OCI-LY7 (cell line): ENCODE results near the gene PARVB. TPM values are rescaled to one million over a fixed set of nuclear protein-coding genes. Genes with fewer than 3 reads are reported as not detected.

Experiments used
- BruUV-seq: library from RNA; stranded (reverse); fragments of 400-500 nt; replicated peaks from 2 replicates; lab custom pipeline; 2021; lab: Mats Ljungman, UMichigan
- CTCF ChIA-PET: fragments of 300-600 bp; sonication (Branson Sonifier 250); formaldehyde crosslinking; loops from one replicate; lab custom pipeline; 2022; ENCODE audit warnings: antibody characterized with exemption; ENCODE audit not compliant: unreplicated experiment; lab: Charles Lee
- POLR2A ChIA-PET: fragments of 300-600 bp; sonication (Branson Sonifier 250); formaldehyde crosslinking; loops from one replicate; lab custom pipeline; 2022; ENCODE audit warnings: antibody characterized with exemption; lab: Charles Lee
- DNase-seq: peaks from one replicate; pipeline ENCODE4 v3.0.0-alpha.2; 2015; ENCODE audit warnings: low spot score
- H2AFZ ChIP-seq: fragments of 200-600 bp; sonication (generic), shearing (Covaris generic); 2 replicates; pipeline ENCODE4 v1.6.1; 2014; ENCODE audit warnings: mild to moderate bottlenecking, antibody characterized with exemption, low read length, moderate library complexity
- H3K27ac ChIP-seq: fragments of 200-600 bp; sonication (generic); 2 replicates; pipeline ENCODE4 v1.5.1; 2014; ENCODE audit warnings: mixed run types, low read depth, mild to moderate bottlenecking, moderate library complexity, low read length, inconsistent platforms; ENCODE audit not compliant: poor library complexity, severe bottlenecking
- H3K36me3 ChIP-seq: fragments of 200-600 bp; sonication (generic); 2 replicates; pipeline ENCODE4 v1.6.1; 2014; ENCODE audit warnings: mild to moderate bottlenecking, antibody characterized with exemption, low read length, moderate library complexity, mixed read lengths; ENCODE audit not compliant: insufficient read depth
- H3K4me1 ChIP-seq: fragments of 200-600 bp; sonication (generic); 2 replicates; pipeline ENCODE4 v1.5.1; 2014; ENCODE audit warnings: mild to moderate bottlenecking, low read length; ENCODE audit not compliant: insufficient read depth, poor library complexity, severe bottlenecking
- H3K4me2 ChIP-seq: fragments of 200-600 bp; sonication (generic); 2 replicates; pipeline ENCODE4 v1.6.1; 2014; ENCODE audit warnings: mild to moderate bottlenecking, low read length
- H3K4me3 ChIP-seq: fragments of 200-600 bp; sonication (generic); 2 replicates; pipeline ENCODE4 v1.5.1; 2014; ENCODE audit warnings: mild to moderate bottlenecking, low read depth, low read length; ENCODE audit not compliant: poor library complexity, severe bottlenecking
- H3K79me2 ChIP-seq: fragments of 200-600 bp; sonication (generic); 2 replicates; pipeline ENCODE4 v1.6.1; 2016; ENCODE audit warnings: low read depth, mild to moderate bottlenecking, low read length, moderate library complexity, mixed read lengths; ENCODE audit not compliant: insufficient read depth
- H3K9me2 ChIP-seq: fragments of 200-600 bp; sonication (generic); 2 replicates; pipeline ENCODE4 v1.6.1; 2016; ENCODE audit warnings: mild to moderate bottlenecking, low read length, mixed read lengths; ENCODE audit not compliant: insufficient read depth
- H3K9me3 ChIP-seq: fragments of 200-600 bp; sonication (generic); 2 replicates; pipeline ENCODE4 v1.6.1; 2014; ENCODE audit warnings: mild to moderate bottlenecking, mixed run types, low read length, mixed read lengths
- H4K20me1 ChIP-seq: fragments of 200-600 bp; sonication (generic); 2 replicates; pipeline ENCODE4 v1.6.1; 2014; ENCODE audit warnings: mild to moderate bottlenecking, antibody characterized with exemption, low read length, moderate library complexity, mixed read lengths; ENCODE audit not compliant: insufficient read depth
- CTCF ChIP-seq: fragments of 200-600 bp; sonication (generic); conservative IDR thresholded peaks from 2 replicates; pipeline ENCODE4 v1.5.1; 2014; ENCODE audit warnings: mild to moderate bottlenecking, antibody characterized with exemption, low read length, moderate library complexity, mixed read lengths
- EZH2phosphoT487 ChIP-seq: fragments of 200-600 bp; sonication (generic); IDR thresholded peaks from 2 replicates; pipeline ENCODE4 v1.6.1; 2018; ENCODE audit warnings: low read depth, borderline replicate concordance, mild to moderate bottlenecking, mixed run types, antibody characterized with exemption, low read length, moderate library complexity, mixed read lengths
- intact Hi-C: fragments of 100-400 bp; cut with micrococcal nuclease; formaldehyde crosslinking; loops from one replicate; pipeline ENCODE4 v1.10.0; 2022; ENCODE audit not compliant: unreplicated experiment
- total RNA-seq, 2 experiments: library from RNA; depleted of rRNA in 1 of 2; stranded (reverse); fragments of >200 nt in 1 of 2; shearing (Covaris generic) in 1 of 2; gene quantifications; 2 replicates each; pipeline ENCODE4 v1.2.3, GENCODE V29; 2014 to 2022

The PARVB gene
- total RNA-seq, 2 experiments from 2014 or later, result 0.34 TPM; not detected in 1

GRCh38 chr22:44219101-44219870 lies 195.2 kb downstream of the PARVB start:
- no peaks in the 10 kb centered on the region for H3K36me3 ChIP-seq
- H2AFZ ChIP-seq, result no peak overlapping the region
- H3K27ac ChIP-seq, result no peak overlapping the region
- no peaks in the 10 kb centered on the region for H4K20me1 ChIP-seq
- no peak overlapping the region for H3K4me3 ChIP-seq
- no peaks in the 10 kb centered on the region for H3K79me2 ChIP-seq
- POLR2A ChIA-PET, result no interaction called here
- DNase-seq, result no peak
- CTCF ChIA-PET, result no interaction called here
- no peaks in the 10 kb centered on the region for H3K4me1 ChIP-seq
- no TSS peak for BruUV-seq
- TF ChIP-seq EZH2phosphoT487 (no peak), CTCF (no peak)
- no peak overlapping the region for H3K4me2 ChIP-seq
- H3K9me2 ChIP-seq, result no peaks in the 10 kb centered on the region
- no peaks in the 10 kb centered on the region for H3K9me3 ChIP-seq
- intact Hi-C loops, result no loop called here

- no peaks in the 10 kb centered on the region for H3K36me3 ChIP-seq
- BruUV-seq, result no TSS peak
- H3K9me2 ChIP-seq, result no peaks in the 10 kb centered on the region
- no peak for TF ChIP-seq EZH2phosphoT487
- TF ChIP-seq CTCF, result no peak
- H4K20me1 ChIP-seq, result no peaks in the 10 kb centered on the region
- POLR2A ChIA-PET, result no interaction called here
- no peaks in the 10 kb centered on the region for H3K79me2 ChIP-seq
- no peak overlapping the region for H3K4me2 ChIP-seq
- H3K9me3 ChIP-seq, result no peaks in the 10 kb centered on the region
- CTCF ChIA-PET, result no interaction called here
- H3K4me1 ChIP-seq, result no peaks in the 10 kb centered on the region
- H3K27ac ChIP-seq, result no peak overlapping the region
- H3K4me3 ChIP-seq, result no peak overlapping the region
- intact Hi-C loops, result no loop called here
- no peak for DNase-seq
- H2AFZ ChIP-seq, result no peak overlapping the region
These were observed 196.9 kb downstream of the PARVB start for GRCh38 chr22:44220727-44221680.
